Fibroblast of lung (primary cell): ENCODE data around the gene PPM1K. TPM values are rescaled to one million over a fixed set of nuclear protein-coding genes. Genes with fewer than 3 reads are reported as not detected.

ENCODE experiments used
- DNase-seq, 2 donors: peaks; one replicate each; pipeline versions ENCODE4 v3.0.0 to v3.0.0-alpha.2; 2010; ENCODE audit warnings: low read depth in 2 of 2
- H2AFZ ChIP-seq: 2 replicates; pipeline ENCODE4 v1.5.1; 2012; ENCODE audit warnings: low read length, control low read depth, inconsistent platforms
- H3K27ac ChIP-seq: 2 replicates; pipeline ENCODE4 v1.5.1; 2011; ENCODE audit warnings: low read length, control low read depth; ENCODE audit not compliant: insufficient read depth
- H3K27me3 ChIP-seq: 2 replicates; pipeline ENCODE4 v1.5.1; 2011; ENCODE audit warnings: mild to moderate bottlenecking, low read length; ENCODE audit not compliant: control insufficient read depth, insufficient read depth
- H3K36me3 ChIP-seq: 2 replicates; pipeline ENCODE4 v1.5.1; 2011; ENCODE audit warnings: low read length; ENCODE audit not compliant: control insufficient read depth, insufficient read depth
- H3K4me1 ChIP-seq: 2 replicates; pipeline ENCODE4 v1.5.1; 2011; ENCODE audit warnings: low read length; ENCODE audit not compliant: control insufficient read depth, insufficient read depth; ENCODE audit errors: extremely low read depth
- H3K4me2 ChIP-seq: 2 replicates; pipeline ENCODE4 v1.5.1; 2011; ENCODE audit warnings: low read length, control low read depth; ENCODE audit not compliant: insufficient read depth; ENCODE audit errors: extremely low read depth
- H3K4me3 ChIP-seq, 4 experiments: fragments of 200-600 bp in 1 of 4; sonication (generic) in 1 of 4; replicated peaks in 1 of 4; 2 replicates each; pipeline ENCODE4 v1.5.1; 2011 to 2016; ENCODE audit warnings: low read length in 4 of 4, low read depth in 3 of 4, mild to moderate bottlenecking in 3 of 4, control low read depth in 2 of 4, inconsistent platforms in 1 of 4, mixed read lengths in 1 of 4; ENCODE audit not compliant: insufficient read depth in 1 of 4; ENCODE audit errors: control extremely low read depth in 1 of 4
- H3K79me2 ChIP-seq: 2 replicates; pipeline ENCODE4 v1.5.1; 2012; ENCODE audit warnings: mild to moderate bottlenecking, low read length, inconsistent platforms; ENCODE audit not compliant: control insufficient read depth, insufficient read depth
- H3K9ac ChIP-seq: 2 replicates; pipeline ENCODE4 v1.5.1; 2011; ENCODE audit warnings: mild to moderate bottlenecking, low read length, control low read depth; ENCODE audit not compliant: insufficient read depth
- H3K9me3 ChIP-seq: 2 replicates; pipeline ENCODE4 v1.5.1; 2012; ENCODE audit warnings: low read depth, low read length; ENCODE audit not compliant: control insufficient read depth, insufficient read depth
- H4K20me1 ChIP-seq: 2 replicates; pipeline ENCODE4 v1.5.1; 2011; ENCODE audit warnings: low read length; ENCODE audit not compliant: control insufficient read depth, insufficient read depth; ENCODE audit errors: extremely low read depth
- CTCF ChIP-seq, 2 donors: IDR thresholded peaks in 1 of 2; conservative IDR thresholded peaks in 1 of 2; 1 replicate in 1 of 2; 2 replicates in 1 of 2; pipeline ENCODE4 v1.5.1; 2011 to 2012; ENCODE audit warnings: low read length in 2 of 2, control low read depth in 1 of 2, inconsistent platforms in 1 of 2, low read depth in 1 of 2, mild to moderate bottlenecking in 1 of 2
- EZH2 ChIP-seq: IDR thresholded peaks from 2 replicates; pipeline ENCODE4 v1.5.1; 2012; ENCODE audit warnings: low read length, control low read depth, mild to moderate bottlenecking; ENCODE audit errors: missing control alignments
- polyA minus RNA-seq: library from RNA; depleted of rRNA, polyadenylated mRNA; stranded (reverse); fragments of >200 nt; gene quantifications from 2 replicates; pipeline ENCODE4 v1.2.3, GENCODE V29; 2011; ENCODE audit warnings: low replicate concordance
- polyA plus RNA-seq, 2 donors: library from polyadenylated mRNA; depleted of rRNA in 1 of 2; stranded (reverse) in 1 of 2; unstranded in 1 of 2; fragments of >200 nt; gene quantifications; 2 replicates each; pipeline ENCODE4 v1.2.1, GENCODE V29; 2011 to 2012; ENCODE audit warnings: missing spikeins in 1 of 2
- total RNA-seq: library from RNA; depleted of rRNA; stranded (reverse); fragments of >200 nt; gene quantifications from 2 replicates; pipeline ENCODE4 v1.2.1, GENCODE V29; 2014

PPM1K gene
- total RNA-seq (10.0 and 18.0 TPM in 2 replicates), polyA plus RNA-seq (8.1 and 14.4 TPM in 2 replicates), polyA minus RNA-seq (10.7 and 35.0 TPM in 2 replicates)
- 4.1 and 6.5 TPM in 2 replicates for polyA plus RNA-seq (2012)

GRCh38 chr4:88284439-88285234 lies at the start of gene PPM1K:
TSS of gene PPM1K (minus strand) at chr4:88284561. CDS start at chr4:88278583, 5,978 bp downstream.
- H3K9ac ChIP-seq = peak within 1 kb of the TSS; percentile 82
- H3K27me3 ChIP-seq = no peaks in the 10 kb centered on the region
- TF ChIP-seq CTCF (conservative IDR thresholded peaks at IDR 0.05 in 1 of 2, IDR thresholded peaks at IDR 0.05 in 1 of 2; ENCODE audit: low read depth in 1 of 2, low read length in 2 of 2) (peak in 1 of 2 donors; percentile 11), EZH2 (no peak)
- DNase-seq = peak; percentile 99
- H3K36me3 ChIP-seq = no peaks in the 10 kb centered on the region
- peak within 1 kb of the TSS; percentile 68 to 95 (median 78) for H3K4me3 ChIP-seq
- peak within 1 kb of the TSS; percentile 95 for H3K4me2 ChIP-seq
- no peaks in the 10 kb centered on the region for H4K20me1 ChIP-seq
- H3K9me3 ChIP-seq = no peaks in the 10 kb centered on the region
- no peaks in the 10 kb centered on the region for H3K79me2 ChIP-seq
- H3K4me1 ChIP-seq = peaks cover 2% of the 10 kb centered on the region
- peak within 1 kb of the TSS; percentile 99 for H2AFZ ChIP-seq
- H3K27ac ChIP-seq = peak within 1 kb of the TSS; percentile 90

- Histone ChIP-seq H3K27ac (no peak overlapping the region), H3K9ac (no peak overlapping the region), H3K27me3 (no peaks in the 10 kb centered on the region), H3K9me3 (no peaks in the 10 kb centered on the region), H3K79me2 (no peaks in the 10 kb centered on the region), H3K4me3 (no peak overlapping the region), H4K20me1 (no peaks in the 10 kb centered on the region), H3K4me2 (no peak overlapping the region), H2AFZ (no peak overlapping the region), H3K4me1 (peaks cover 2% of the 10 kb centered on the region), H3K36me3 (no peaks in the 10 kb centered on the region)
- TF ChIP-seq EZH2 = no peak
- TF ChIP-seq CTCF (conservative IDR thresholded peaks at IDR 0.05 in 1 of 2, IDR thresholded peaks at IDR 0.05 in 1 of 2; ENCODE audit: low read depth in 1 of 2, low read length in 2 of 2) = no peak
- DNase-seq = peak; percentile 23 to 87
Observed at GRCh38 chr4:88333741-88334405, 49.5 kb upstream of the PPM1K start.

GRCh38 chr4:88327665-88328064 lies 43.3 kb upstream of the PPM1K start:
- Histone ChIP-seq H2AFZ (no peak overlapping the region), H3K36me3 (no peaks in the 10 kb centered on the region), H3K9ac (no peak overlapping the region), H3K4me3 (no peak overlapping the region), H3K4me2 (no peak overlapping the region), H3K27ac (no peak overlapping the region), H3K9me3 (no peaks in the 10 kb centered on the region), H3K4me1 (no peaks in the 10 kb centered on the region), H4K20me1 (no peaks in the 10 kb centered on the region), H3K79me2 (no peaks in the 10 kb centered on the region), H3K27me3 (no peaks in the 10 kb centered on the region)
- DNase-seq = no peak
- TF ChIP-seq CTCF (conservative IDR thresholded peaks at IDR 0.05 in 1 of 2, IDR thresholded peaks at IDR 0.05 in 1 of 2; ENCODE audit: low read depth in 1 of 2, low read length in 2 of 2) (no peak), EZH2 (no peak)
